Medulla oblongata (tissue), 1 donor: ENCODE results near the gene KERA.
A peak's percentile ranks its signal among the peaks of the same experiment; 100 is the strongest.
"Not testable (repeated sequence)": the region's sequence is repeated elsewhere in the genome, so short reads cannot be mapped to it uniquely, and the experiment has no call there.

Source experiments
- DNase-seq: peaks from one replicate; pipeline ENCODE4 v3.0.0-alpha.2; 2015; ENCODE audit errors: extremely low spot score

KERA gene, protein sequence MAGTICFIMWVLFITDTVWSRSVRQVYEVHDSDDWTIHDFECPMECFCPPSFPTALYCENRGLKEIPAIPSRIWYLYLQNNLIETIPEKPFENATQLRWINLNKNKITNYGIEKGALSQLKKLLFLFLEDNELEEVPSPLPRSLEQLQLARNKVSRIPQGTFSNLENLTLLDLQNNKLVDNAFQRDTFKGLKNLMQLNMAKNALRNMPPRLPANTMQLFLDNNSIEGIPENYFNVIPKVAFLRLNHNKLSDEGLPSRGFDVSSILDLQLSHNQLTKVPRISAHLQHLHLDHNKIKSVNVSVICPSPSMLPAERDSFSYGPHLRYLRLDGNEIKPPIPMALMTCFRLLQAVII

GRCh38 chr12:91057368-91058165 lies at the start of gene KERA:
Gene KERA (minus strand): TSS chr12:91058024. CDS start chr12:91056281, 1,743 bp downstream.
- DNase-seq, result no peak

DNA sequence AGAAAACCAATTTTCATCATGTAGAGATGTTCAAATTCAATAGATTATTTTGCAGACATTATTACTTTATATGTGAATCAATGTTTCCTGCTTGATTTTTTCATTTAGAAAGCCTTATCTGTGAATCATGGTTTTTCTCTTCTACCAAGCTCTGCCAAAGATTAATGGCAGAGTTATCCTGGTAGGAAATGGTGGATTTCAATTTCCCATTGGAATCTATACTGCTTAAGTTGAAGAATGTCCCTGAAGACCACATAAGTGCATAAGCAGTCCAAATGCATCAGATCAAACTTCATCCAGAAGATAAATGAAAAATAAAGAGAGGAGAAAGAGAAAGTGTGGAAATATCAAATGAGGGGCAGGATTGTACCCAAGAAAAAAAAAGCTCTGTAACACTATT lies 48.5 kb upstream of the KERA start:
- no peak for DNase-seq

DNA sequence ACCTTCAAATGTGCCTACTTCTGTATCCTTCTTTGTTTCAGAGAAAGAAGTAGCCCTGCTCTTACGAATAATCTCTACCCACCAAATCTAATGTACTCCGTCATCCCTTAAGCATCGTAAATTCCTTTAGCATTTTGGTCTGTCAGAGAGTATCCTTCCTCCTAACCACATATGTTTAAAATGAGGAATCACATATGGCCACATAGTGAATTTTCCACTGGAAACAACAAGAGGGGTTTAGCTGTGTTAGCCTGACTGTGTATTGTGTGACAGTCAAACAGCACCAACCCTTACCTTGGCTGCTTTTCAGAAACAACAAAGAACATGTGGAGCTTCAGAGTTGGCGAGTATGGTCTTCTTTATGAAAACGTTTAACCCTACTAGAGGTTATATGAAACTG lies 48.0 kb upstream of the KERA start:
- no peak for DNase-seq

GRCh38 chr12:91104812-91105466 lies 47.1 kb upstream of the KERA start:
- DNase-seq, result no peak

GRCh38 chr12:91103624-91104023 lies 45.8 kb upstream of the KERA start:
- DNase-seq, result no peak

DNA sequence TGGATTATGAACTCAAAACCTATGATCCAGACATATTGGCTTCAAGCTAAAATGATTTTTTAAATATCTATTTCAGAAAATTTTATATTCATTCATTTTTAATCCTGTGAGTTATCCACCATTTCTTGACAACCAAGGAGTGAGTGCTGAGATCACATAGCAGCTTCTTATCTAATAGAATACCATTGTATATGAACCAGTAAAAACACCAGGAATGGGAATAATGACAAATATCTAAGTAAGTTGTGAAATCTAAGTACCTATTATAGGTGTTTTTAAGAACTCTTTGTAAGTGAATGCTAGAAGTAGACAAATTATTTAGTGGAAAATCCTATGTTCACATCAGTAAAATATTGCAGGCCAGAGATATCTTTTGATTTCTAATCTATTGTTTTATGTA lies 45.3 kb upstream of the KERA start:
- no peak for DNase-seq

DNA sequence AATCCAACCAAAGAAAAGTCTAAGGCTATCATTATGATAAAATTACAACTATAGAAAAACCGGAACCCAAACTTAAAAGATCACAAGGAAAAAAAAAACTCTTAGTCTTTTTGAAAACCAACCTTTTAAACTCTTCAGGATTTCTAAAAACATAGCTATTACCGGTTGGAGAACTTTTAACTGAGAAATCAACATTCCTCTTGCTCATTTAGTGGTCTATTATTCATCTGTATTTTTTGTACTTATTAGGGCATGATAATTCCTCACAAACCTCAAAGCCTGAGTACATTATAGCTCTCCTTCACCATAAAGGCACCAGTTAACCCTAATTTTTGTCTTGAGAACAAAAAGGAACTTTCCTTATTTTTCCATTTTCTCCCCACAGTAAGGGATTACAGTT lies 43.1 kb upstream of the KERA start:
- DNase-seq, result no peak

GRCh38 chr12:91099836-91100235 lies 42.0 kb upstream of the KERA start:
- no peak for DNase-seq

GRCh38 chr12:91099341-91099740 lies 41.5 kb upstream of the KERA start:
- DNase-seq, result no peak

GRCh38 chr12:91098941-91099340 lies 41.1 kb upstream of the KERA start:
- DNase-seq, result peak; percentile 5

DNA sequence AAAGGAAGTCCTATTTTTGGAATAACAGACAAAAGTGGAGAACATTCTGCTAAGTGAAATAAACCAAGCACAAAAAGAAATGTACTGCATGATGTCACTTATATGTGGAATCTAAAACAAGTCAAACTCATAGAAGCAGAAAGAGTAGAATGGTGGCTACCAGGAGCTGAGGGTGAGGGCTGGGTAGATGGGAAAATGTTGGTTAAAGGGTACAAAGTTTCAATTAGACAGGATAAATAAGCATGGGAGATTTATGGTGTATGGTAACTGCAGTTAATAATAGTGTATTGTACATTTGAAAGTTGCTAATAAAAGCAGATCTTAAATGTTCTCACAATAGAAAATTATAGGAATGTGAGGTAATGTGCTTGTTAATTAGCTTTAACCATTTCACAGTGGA lies 40.6 kb upstream of the KERA start:
- no peak for DNase-seq

DNA sequence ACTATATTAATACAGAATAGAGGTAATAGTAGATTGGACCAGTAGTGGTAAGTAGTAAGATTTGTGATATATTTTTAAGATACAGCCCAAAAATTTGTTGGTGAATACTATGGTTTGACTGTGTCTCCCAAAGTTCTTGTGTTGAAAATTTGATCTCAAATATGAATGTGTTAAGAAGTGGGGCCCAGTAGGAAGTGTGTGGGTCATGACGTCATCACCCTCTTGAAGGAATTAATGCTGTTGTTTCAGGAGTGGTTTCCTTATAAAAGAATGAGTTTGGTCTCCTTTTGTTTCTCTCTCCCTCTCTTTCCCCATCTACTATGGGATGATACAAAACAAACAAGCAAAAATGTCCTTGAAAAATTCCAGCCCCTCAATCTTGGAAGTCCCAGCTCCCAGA lies 37.1 kb upstream of the KERA start:
- DNase-seq, result no peak

DNA sequence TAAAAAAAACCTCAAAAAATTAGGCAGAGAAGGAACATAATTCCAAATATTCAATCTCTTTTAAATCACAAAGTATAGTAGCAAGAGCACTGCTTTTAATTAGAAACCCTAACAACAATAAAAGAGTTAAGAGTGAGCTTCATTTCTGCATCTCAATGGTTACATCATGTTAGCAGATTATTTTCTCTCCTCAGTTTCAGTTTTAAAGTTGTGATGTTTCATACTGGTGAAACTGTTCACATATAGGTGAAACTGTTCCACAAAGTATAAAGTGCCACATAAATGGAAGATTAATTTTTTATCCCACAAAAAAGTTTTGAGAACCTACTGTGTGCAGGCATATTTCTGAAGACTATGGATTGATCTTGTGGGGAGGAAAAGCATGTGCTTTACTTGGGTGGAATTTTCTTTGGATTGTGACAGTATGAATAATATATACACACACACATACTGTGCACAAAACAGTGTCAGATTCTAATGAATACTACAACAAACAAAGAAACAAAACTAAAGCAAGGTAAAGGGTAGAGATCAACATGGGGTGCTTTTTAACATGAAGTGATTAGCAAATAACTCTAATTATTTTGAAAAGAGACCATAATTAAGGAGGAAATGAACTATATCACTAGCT lies 36.3 kb upstream of the KERA start:
- no peak for DNase-seq

GRCh38 chr12:91093341-91093740 lies 35.5 kb upstream of the KERA start:
- no peak for DNase-seq

DNA sequence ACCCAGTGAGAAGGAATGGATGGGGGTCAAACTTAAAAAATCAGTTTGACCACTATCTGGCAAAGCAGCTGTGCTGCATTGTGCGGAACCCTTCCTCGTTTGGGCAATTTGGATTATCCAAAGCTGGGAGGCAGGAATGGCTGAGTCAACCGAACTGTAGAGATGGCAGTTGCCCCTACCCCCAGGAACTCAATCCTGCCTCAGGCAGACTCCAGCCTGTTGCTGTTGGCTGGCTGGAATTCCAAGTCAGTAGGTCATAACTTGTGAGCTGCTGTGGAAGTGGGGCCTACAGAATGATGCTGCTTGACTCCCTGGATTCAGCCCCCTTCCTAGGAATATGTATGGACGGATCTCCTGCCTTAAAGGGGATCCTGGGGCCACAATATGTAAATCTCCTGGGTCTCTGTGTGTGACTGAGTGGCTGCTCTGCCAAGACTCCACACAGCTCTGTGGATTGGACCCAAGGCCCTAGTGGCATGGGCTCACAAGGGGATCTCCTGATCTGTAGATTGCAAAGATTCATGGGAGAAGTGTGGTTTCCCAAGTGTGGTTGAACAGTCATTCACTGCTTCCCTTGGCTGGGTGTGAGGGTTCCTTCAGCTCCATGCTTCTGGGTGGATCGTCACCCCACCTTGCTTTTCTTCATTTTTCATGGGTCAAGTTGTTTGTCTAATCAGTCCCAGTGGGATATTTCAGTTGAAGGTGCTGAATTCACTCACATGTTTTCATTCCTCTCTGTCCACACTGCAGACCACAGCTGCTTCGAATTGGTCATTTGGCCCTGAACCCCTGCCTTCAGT lies 34.3 kb upstream of the KERA start:
- no peak for DNase-seq

GRCh38 chr12:91089953-91090352 lies 32.1 kb upstream of the KERA start:
- DNase-seq, result not testable (repeated sequence)

DNA sequence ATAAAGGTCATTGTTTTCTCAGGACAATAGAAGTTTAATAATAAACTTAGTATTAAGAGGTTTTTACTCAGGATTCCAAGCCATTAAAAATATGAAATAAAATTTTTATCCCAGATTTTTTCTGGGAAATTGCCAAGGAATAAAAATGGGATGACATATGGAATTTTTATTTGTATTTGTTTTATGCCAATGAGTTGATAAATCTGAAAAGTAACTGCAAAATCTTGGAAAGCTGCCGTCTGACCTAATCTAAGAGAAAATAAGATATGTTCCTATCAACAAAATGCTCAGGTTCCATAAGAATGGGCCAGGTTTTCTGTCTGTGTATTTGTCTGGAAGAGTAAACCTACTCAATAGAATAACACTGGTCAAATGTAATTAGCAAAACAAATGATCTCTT lies 22.2 kb upstream of the KERA start:
- no peak for DNase-seq

DNA sequence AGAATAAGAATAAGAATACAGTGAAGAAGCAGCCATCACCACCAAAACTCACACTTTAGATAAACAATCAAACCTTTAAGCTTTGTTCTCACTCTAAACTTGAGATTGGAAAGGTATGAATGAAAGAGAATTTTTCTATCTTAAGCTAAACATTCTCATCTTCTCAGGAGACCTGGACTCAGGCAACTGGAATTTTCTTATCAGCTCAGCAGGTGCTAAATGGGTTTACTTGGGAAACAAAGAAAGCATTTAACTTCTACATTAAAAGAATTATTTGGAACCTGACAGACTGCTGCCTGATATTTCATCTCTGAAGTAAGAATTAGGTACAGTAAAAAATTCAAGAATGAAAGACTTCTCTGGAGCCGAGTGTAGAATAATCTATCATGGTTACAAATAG lies 20.7 kb upstream of the KERA start:
- DNase-seq, result no peak

- no peak for DNase-seq
These were observed 19.6 kb upstream of the KERA start for GRCh38 chr12:91077228-91077954.

DNA sequence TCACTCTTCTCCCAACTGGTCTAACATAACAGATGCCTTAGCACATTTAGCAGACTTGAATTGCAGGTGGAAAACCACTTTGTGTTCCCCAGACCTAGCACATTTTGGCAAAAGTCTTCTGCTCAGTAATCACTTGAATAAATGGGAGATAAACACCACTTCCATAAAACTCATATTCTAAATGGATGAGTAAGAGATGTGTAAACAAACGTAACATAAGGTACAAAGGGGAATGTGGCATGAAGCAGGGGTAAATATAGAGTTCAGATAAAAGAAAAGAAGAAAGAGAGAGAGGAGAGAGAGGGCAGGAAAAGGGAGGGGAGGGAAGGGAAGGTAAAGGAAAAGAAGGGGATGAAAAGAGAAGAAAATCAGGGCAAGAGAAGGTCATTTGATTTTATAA lies 17.0 kb upstream of the KERA start:
- no peak for DNase-seq
